ENCODE measurements around the gene ARHGEF26.
A peak's percentile ranks its signal among the peaks of the same experiment; 100 is the strongest.

The ARHGEF26 gene

GRCh38 chr3:154254527-154254926 lies 133.3 kb downstream of the ARHGEF26 start:
- no peak for DNase-seq (ENCODE audit: low spot score)

GRCh38 chr3:154273381-154273780 lies 152.2 kb downstream of the ARHGEF26 start:
- DNase-seq (ENCODE audit: low spot score): peak; percentile 60

- no peak for DNase-seq (ENCODE audit: low spot score)
These were observed 153.2 kb downstream of the ARHGEF26 start for GRCh38 chr3:154274348-154274747.

- DNase-seq (ENCODE audit: low spot score): no peak
These were observed 154.1 kb downstream of the ARHGEF26 start for GRCh38 chr3:154275292-154275691.

GRCh38 chr3:154275965-154276364 lies 154.8 kb downstream of the ARHGEF26 start:
- no peak for DNase-seq (ENCODE audit: low spot score)

GRCh38 chr3:154280161-154280560 lies 159.0 kb downstream of the ARHGEF26 start:
- no peak for DNase-seq (ENCODE audit: low spot score)

GRCh38 chr3:154285221-154285620 lies 164.0 kb downstream of the ARHGEF26 start:
- no peak for DNase-seq (ENCODE audit: low spot score)

- no peak for DNase-seq (ENCODE audit: low spot score)
These were observed 169.0 kb downstream of the ARHGEF26 start for GRCh38 chr3:154290187-154290586.

GRCh38 chr3:154294016-154294415 lies 172.8 kb downstream of the ARHGEF26 start:
- no peak for DNase-seq (ENCODE audit: low spot score)

GRCh38 chr3:154301561-154301960 lies 180.4 kb downstream of the ARHGEF26 start:
- DNase-seq (ENCODE audit: low spot score): no peak

GRCh38 chr3:154304116-154304786 lies 183.1 kb downstream of the ARHGEF26 start:
- DNase-seq (ENCODE audit: low spot score): no peak

GRCh38 chr3:154304936-154305335 lies 183.7 kb downstream of the ARHGEF26 start:
- DNase-seq (ENCODE audit: low spot score): no peak

- DNase-seq (ENCODE audit: low spot score): no peak
These were observed 186.2 kb downstream of the ARHGEF26 start for GRCh38 chr3:154307363-154307762.

Data from cerebellar cortex (tissue), 1 donor.